ENCODE results near the gene GRPEL1.

The GRPEL1 gene

DNA sequence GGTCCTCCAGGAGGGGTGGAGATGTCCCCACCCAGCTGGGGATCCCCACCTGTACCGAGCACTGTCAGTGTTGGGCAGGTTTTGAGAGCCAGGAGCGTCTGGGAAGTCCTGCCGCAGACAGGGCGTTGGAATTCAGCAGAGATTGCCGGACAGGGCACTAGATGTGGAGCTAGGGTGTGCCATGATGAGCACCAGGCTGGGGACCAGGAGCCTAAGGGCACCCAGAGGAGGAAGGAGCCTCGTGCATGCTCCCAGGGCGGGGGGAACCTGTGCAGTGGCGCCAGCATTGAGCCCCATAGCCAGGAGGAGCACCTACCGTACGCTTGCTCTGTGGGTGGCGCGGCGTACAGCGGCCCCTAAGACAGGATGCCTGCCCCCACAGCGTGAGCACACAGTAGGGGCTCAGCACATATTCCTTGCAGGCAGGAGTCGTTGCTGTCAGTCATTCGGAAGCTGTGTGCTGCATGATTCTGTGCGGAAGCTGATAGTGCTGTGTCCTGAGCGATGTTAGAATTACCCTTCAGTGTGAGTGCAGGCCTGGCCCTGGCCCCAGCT is 43.5 kb downstream of the GRPEL1 start:
- POLR2A ChIA-PET: no interaction called here
- DNase-seq (ENCODE audit: extremely low spot score): peak; percentile 49
- TF ChIP-seq, protein P1, sequence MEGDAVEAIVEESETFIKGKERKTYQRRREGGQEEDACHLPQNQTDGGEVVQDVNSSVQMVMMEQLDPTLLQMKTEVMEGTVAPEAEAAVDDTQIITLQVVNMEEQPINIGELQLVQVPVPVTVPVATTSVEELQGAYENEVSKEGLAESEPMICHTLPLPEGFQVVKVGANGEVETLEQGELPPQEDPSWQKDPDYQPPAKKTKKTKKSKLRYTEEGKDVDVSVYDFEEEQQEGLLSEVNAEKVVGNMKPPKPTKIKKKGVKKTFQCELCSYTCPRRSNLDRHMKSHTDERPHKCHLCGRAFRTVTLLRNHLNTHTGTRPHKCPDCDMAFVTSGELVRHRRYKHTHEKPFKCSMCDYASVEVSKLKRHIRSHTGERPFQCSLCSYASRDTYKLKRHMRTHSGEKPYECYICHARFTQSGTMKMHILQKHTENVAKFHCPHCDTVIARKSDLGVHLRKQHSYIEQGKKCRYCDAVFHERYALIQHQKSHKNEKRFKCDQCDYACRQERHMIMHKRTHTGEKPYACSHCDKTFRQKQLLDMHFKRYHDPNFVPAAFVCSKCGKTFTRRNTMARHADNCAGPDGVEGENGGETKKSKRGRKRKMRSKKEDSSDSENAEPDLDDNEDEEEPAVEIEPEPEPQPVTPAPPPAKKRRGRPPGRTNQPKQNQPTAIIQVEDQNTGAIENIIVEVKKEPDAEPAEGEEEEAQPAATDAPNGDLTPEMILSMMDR (IDR thresholded peaks at IDR 0.05; ENCODE audit: control extremely low read depth, extremely low read depth, low read depth, missing control alignments): no peak
- CTCF ChIA-PET: interaction anchor here (1.2 to 1.6 kb wide), 4 partner anchors 11 to 50 kb away, joined by 3 to 4 read pairs (median 4); partner anchors contain the start of gene TADA2B

DNA sequence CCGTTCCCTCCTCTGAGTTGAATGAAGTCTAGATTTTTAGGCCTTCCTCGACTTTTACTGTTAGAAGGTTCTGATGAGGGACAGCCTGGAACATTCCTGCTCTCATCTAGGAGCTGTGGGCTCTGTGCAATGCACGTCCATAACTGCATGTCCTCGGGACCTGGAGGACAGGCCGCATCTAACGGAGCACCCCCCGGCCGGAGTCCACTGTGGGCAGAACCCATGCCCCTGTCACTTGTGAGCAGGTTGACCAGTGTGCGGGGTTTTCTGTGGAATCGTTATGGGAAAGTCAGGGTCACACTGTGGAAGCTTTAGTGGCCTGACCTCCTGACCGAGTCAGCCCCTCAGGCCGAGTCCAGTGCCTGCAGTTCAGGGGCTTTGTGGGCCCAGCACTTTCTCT is 44.0 kb downstream of the GRPEL1 start:
- ChIA-PET CTCF (interaction anchor here (1.5 to 1.6 kb wide), 3 partner anchors 16 to 50 kb away, joined by 3 to 4 read pairs (median 3); partner anchors contain the start of gene TADA2B), POLR2A (no interaction called here)
- DNase-seq (ENCODE audit: extremely low spot score): no peak
- TF ChIP-seq, protein P1 (IDR thresholded peaks at IDR 0.05; ENCODE audit: control extremely low read depth, extremely low read depth, low read depth, missing control alignments): no peak

DNA sequence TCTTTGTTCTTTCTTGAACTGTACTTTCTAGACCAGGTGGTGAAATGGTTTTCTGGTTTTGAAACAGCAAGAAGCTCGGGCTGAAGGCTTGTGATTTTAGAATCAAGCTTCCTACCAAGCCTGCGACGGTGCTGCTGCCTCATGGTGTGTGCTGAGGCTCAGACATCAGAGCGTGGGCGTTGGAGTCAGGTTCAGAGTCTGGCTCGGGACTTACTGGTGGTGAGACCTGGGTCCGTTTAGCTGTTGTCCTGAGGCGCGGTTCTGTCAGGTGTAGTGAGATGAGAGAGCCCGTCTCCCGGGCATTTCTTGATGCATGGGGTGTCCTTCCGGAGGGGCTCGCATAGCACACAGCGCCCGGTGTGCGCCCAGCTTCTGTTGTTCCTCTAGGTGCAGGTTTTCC is 44.4 kb downstream of the GRPEL1 start:
- TF ChIP-seq, protein P1 (IDR thresholded peaks at IDR 0.05; ENCODE audit: control extremely low read depth, extremely low read depth, low read depth, missing control alignments): no peak
- ChIA-PET CTCF (interaction anchor here (1.5 to 1.6 kb wide), 3 partner anchors 16 to 49 kb away, joined by 3 to 4 read pairs (median 3); partner anchors contain the start of gene TADA2B), POLR2A (no interaction called here)
- no peak for DNase-seq (ENCODE audit: extremely low spot score)

DNA sequence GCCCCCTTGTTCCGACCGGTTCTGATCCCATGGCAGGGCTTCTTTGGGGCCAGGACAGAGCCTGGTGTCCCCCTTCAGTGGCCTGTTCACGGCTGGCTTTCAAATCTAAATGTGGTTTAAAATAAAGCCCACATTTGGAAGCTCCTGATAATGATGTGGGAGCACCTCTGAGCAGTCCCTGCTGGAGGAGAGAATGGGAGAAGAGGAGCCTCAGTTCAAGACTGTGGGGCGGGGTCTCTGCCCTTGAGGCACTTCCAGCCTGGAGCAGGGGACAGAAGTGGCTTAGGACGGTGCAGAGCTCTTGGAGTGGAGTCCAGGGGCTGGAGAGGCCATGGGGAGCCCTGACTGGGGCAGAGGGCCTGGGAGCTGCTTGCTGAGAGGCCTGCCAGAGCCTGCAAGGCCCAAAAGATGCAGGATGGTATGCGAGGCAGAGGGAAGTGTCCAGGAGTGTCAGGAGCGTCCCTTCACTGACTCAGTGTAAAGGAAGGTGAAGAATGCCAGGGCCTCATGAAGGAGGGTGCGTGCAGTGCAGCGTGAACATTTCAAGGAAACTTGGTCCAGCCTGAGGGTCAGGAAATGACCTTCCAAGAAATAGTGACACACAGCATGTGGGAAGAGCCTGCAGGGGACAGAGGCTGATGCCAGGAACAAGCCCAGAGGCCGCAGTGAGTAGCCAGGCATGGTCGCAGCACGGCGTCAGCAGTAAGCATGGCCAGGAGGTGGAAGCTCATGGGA is 45.8 kb downstream of the GRPEL1 start:
- no peak for DNase-seq (ENCODE audit: extremely low spot score)
- ChIA-PET CTCF (interaction anchor here (2.3 kb wide), 1 partner anchor 21 kb away, joined by 6 read pairs; the partner anchor contains the start of gene TADA2B), POLR2A (no interaction called here)
- TF ChIP-seq, protein P1 (IDR thresholded peaks at IDR 0.05; ENCODE audit: control extremely low read depth, extremely low read depth, low read depth, missing control alignments): no peak

DNA sequence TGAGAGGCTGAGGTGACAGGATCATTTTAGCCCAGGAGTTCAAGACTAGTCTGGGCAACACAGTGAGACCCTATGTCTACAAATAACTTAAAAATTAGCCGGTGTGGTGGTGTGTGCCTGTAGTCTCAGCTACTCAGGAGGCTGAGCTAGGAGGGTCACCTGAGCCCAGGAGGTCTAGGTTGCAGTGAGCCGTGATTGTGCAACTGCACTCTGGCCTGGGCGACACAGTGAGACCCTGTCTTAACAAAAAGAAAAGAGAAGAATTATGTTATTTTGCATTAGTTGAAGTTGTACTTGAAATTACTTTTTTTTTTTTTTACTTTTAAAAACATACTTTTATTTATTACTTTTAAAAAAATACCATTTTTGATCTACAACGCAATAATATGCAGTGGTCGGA is 46.5 kb downstream of the GRPEL1 start:
- ChIA-PET CTCF (interaction anchor here (2.3 kb wide), 1 partner anchor 22 kb away, joined by 6 read pairs; the partner anchor contains the start of gene TADA2B), POLR2A (no interaction called here)
- TF ChIP-seq, protein P1 (IDR thresholded peaks at IDR 0.05; ENCODE audit: control extremely low read depth, extremely low read depth, low read depth, missing control alignments): no peak
- DNase-seq (ENCODE audit: extremely low spot score): no peak

DNA sequence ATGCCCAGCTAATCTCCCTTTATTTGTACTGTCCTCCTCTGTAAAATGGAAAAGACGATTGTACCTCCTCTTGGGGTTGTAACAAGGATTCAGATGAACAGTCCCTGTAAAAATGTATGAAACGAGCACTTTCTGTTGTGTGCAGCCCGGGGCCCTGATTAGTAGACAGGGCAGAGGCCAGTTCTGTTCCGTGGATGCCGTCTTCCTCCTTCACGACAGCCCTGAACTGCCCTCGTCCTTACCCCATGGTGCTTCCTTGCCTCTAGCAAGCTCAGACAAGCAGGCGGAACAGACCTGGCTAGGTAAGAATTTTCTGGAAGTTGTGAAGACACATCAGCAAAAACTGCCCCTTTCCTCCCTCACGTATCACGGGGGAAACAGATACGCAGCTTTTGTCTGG is 47.0 kb downstream of the GRPEL1 start:
- POLR2A ChIA-PET: no interaction called here
- TF ChIP-seq, protein P1 (IDR thresholded peaks at IDR 0.05; ENCODE audit: control extremely low read depth, extremely low read depth, low read depth, missing control alignments): no peak
- CTCF ChIA-PET: interaction anchor here (2.3 kb wide), 1 partner anchor 22 kb away, joined by 6 read pairs; the partner anchor contains the start of gene TADA2B
- no peak for DNase-seq (ENCODE audit: extremely low spot score)

Data from GM10248 (cell line).